KOPT-K1 (cell line): ENCODE data around the gene PDZK1IP1.

Experiments
- H3K27ac ChIP-seq: fragments of 200-600 bp; sonication (generic); 2 replicates; pipeline ENCODE4 v1.5.1; 2016; ENCODE audit warnings: antibody characterized with exemption, mild to moderate bottlenecking, low read depth, low read length; ENCODE audit not compliant: poor library complexity, severe bottlenecking
- H3K36me3 ChIP-seq: fragments of 200-600 bp; sonication (generic); 2 replicates; pipeline ENCODE4 v1.5.1; 2017; ENCODE audit warnings: antibody characterized with exemption, mild to moderate bottlenecking, low read length, moderate library complexity; ENCODE audit not compliant: insufficient read depth
- H3K9me3 ChIP-seq: fragments of 200-600 bp; sonication (generic); 2 replicates; pipeline ENCODE4 v1.5.1; 2017; ENCODE audit warnings: antibody characterized with exemption, low read length, mild to moderate bottlenecking; ENCODE audit not compliant: insufficient read depth, poor library complexity, severe bottlenecking

The PDZK1IP1 gene

GRCh38 chr1:47192458-47193384 is 2.9 kb upstream of the PDZK1IP1 start:
- H3K27ac ChIP-seq, result no peak overlapping the region
- no peaks in the 10 kb centered on the region for H3K9me3 ChIP-seq
- no peaks in the 10 kb centered on the region for H3K36me3 ChIP-seq

DNA sequence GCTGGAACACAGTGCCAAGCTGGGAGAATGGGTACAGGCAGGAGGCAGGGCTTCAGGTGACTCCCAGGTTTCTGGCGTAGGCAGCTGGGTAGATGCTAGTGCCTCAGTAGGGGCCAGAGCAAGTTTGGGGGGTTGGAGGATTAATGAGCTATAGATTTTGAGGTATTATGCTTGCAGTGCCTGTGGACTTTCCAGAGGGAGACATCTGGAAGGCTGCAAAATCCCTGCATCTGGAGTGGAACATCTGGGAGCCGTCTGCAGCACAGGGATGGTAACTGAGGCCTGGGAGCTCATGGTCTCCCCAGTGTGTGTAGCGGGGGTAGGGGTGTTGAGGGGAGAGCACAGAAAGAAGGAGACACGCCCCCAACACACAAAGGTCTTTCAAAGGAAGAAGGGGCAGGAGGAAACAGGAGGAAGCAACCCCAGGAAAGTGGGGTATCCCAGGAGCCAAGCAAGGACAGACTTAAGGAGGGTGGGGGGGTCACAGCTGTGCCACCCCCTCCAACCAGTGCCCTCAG is 2.2 kb upstream of the PDZK1IP1 start:
- no peaks in the 10 kb centered on the region for H3K36me3 ChIP-seq
- no peaks in the 10 kb centered on the region for H3K9me3 ChIP-seq
- H3K27ac ChIP-seq, result no peak overlapping the region

GRCh38 chr1:47190857-47191256 is 1.0 kb upstream of the PDZK1IP1 start:
- Histone ChIP-seq H3K9me3 (no peaks in the 10 kb centered on the region), H3K27ac (no peak overlapping the region)

DNA sequence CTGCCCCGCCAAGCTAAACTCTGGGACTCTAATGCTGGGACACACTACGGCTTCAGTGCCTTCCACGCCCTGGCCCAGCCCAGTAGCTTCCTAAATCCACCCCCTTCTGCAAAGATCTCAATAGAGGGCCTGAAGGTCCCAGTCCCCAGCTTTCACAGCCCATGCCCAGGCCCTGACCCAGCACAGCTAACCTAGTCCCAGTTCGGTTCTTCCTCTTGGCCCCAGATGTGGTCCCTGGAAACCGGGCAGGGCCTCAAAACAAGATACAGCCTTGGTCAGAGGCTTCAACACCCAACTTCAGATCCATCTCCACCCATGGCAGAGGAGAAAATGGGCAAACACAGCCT is 646 bp upstream of the PDZK1IP1 start:
- no peaks in the 10 kb centered on the region for H3K36me3 ChIP-seq
- H3K27ac ChIP-seq, result no peak overlapping the region
- no peaks in the 10 kb centered on the region for H3K9me3 ChIP-seq

More at GRCh38 chr1:47190857-47191256, 1.0 kb upstream of the PDZK1IP1 start:
- no peaks in the 10 kb centered on the region for H3K36me3 ChIP-seq

GRCh38 chr1:47188791-47189785 is 748 bp downstream of the PDZK1IP1 start:
- no peaks in the 10 kb centered on the region for H3K9me3 ChIP-seq
- no peaks in the 10 kb centered on the region for H3K36me3 ChIP-seq
- no peak overlapping the region for H3K27ac ChIP-seq

GRCh38 chr1:47187926-47188250 is 1.9 kb downstream of the PDZK1IP1 start:
- Histone ChIP-seq H3K36me3 (no peaks in the 10 kb centered on the region), H3K27ac (no peak overlapping the region)

DNA sequence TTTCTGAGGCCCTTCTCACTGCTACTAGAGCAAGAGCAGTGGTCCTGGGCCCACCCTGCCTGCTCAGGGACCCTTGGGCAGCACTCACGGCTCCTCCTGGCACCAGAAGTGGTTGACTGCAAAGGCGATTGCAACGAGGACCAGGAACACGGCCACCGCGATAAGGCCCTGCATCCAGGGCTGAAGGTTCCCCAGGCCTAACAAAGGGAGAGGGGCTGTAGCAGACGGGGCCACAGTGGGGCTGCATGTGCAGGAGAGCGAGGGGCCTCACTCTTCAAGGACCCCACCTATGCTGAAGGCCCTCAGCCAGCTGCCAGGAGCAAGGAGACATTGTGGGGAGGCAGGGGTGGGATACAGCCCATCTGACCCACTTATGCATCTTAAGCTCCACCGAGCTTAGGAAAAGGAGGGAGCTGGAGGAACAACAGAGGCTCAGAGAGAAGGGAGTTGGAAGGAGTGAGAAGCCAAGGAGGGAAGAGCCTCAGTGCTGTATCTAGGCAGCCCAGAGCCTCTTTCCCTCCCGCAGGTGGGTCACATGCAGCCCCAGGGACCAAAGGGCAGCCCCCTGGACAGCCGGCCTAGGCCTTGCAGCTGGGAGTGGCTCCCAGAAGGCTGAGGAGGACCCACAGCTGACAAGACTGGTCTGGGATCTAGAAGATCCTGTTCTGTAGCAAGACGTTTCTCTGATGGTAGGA is 2.5 kb downstream of the PDZK1IP1 start:
- H3K36me3 ChIP-seq, result no peaks in the 10 kb centered on the region
- no peaks in the 10 kb centered on the region for H3K9me3 ChIP-seq
- H3K27ac ChIP-seq, result no peak overlapping the region

More at GRCh38 chr1:47187926-47188250, 1.9 kb downstream of the PDZK1IP1 start:
- no peaks in the 10 kb centered on the region for H3K9me3 ChIP-seq

- H3K27ac ChIP-seq, result no peak overlapping the region
- no peaks in the 10 kb centered on the region for H3K9me3 ChIP-seq
- no peaks in the 10 kb centered on the region for H3K36me3 ChIP-seq
Measured at GRCh38 chr1:47186267-47187185, 3.3 kb downstream of the PDZK1IP1 start.

GRCh38 chr1:47184822-47185677 is 4.8 kb downstream of the PDZK1IP1 start:
- Histone ChIP-seq H3K27ac (no peak overlapping the region), H3K36me3 (no peaks in the 10 kb centered on the region), H3K9me3 (no peaks in the 10 kb centered on the region)

DNA sequence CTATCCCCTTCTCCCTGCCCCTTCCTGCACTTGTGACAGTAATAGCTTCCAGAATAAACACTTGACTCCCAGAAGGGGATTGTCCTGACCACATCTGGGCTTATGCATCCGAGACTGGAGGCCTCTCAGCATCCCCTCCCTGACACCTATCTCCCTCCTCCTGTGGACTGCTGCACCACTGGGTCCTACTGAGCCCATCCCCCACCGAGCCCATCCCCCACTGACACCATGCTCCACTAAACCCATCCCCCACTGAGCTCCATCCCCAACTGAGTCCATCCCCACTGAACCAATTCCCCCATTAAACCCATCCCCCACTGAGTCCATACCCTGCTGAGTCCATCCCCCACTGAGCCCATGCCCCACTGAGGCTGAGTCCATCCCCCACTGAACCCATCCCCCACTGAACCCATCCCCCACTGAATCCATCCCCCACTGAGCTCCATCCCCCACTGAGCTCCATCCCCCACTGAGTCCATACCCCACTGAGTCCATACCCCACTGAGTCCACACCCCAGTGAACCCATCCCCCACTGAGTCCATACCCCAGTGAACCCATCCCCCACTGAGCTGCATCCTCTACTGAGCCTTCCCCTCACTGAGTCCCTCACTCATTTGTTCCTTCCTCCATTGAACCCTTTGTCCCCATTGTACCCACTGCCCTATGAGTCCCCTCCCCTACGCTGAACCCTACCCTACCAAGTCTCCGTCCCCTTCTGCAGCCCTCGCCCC is 5.6 kb downstream of the PDZK1IP1 start:
- H3K27ac ChIP-seq, result no peak overlapping the region
- H3K9me3 ChIP-seq, result no peaks in the 10 kb centered on the region

DNA sequence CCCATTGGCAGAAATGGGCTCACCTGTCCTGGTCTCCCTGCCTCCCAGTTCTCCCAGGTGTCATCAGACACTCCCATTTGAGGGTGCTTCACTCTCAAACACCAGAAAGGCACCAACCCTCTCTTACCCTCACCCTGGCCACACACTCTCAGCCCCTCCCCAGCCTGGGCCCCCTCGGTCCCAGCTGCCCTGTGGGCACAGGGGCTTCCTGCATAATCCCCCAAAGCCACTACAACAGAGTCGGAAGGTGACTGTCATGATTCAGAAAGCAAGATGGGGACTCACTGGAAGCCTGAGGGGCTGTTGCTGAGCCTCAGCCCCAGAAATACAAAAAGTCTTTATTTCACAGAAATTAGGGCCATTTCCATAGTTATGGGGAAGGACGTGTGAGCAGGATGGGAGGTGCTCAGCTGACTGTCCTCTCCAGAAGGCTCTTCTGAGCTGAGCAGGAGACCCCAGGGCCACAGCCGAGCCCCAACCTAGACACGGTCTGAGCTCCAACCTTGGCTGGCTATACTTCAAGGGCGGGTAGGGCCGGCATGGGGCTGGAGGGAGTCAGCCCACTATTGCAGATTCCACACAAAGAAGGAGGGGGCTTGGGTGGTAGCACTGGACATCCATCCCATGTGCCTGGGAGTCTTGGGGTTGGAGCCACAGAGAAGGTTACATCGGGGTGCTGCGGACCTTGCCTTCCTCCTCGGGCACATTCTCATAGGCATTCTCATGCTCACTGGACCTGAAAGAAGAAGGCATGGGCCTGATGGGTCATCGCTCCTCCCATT is 6.3 kb downstream of the PDZK1IP1 start:
- H3K27ac ChIP-seq, result no peak overlapping the region
- no peaks in the 10 kb centered on the region for H3K9me3 ChIP-seq
- no peaks in the 10 kb centered on the region for H3K36me3 ChIP-seq

More for the DNA sequence above, 5.6 kb downstream of the PDZK1IP1 start:
- H3K36me3 ChIP-seq, result no peaks in the 10 kb centered on the region

DNA sequence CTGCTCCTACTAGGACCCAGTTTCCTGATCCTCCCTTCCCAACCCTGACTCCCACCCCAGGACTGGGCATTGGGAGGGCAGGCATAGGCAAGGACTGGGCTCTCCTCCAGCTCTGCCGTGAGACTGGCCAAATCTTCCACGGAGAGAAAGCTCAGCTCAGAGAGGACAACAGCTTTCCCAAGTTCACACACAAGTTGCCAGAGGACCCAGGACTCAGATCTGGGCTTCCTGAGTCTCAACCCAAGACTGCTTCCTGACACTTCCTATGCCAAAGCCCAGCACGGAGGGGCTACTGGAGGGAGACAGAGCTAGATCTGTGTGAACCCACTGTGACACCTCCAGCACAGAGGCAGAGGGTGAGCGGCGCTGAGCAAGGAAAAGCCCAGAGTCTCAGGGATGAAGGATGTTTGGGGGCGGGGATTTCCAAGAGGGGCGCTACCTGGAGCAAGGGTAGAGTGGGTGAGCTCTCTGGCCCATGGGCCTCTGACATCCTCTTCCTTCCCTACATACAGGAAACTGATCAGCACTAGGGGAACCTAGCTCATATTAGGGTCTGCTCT is 7.1 kb downstream of the PDZK1IP1 start:
- Histone ChIP-seq H3K27ac (no peak overlapping the region), H3K9me3 (no peaks in the 10 kb centered on the region), H3K36me3 (no peaks in the 10 kb centered on the region)
